22Rv1 (cell line): ENCODE results near the gene LRRC73.

Experiments
- H3K27ac ChIP-seq: fragments of 450-650 bp; 2 replicates; pipeline ENCODE4 v1.5.1; 2017
- CTCF ChIP-seq: fragments of 450-650 bp; IDR thresholded peaks from 2 replicates; pipeline ENCODE4 v1.5.1; 2017; ENCODE audit warnings: mild to moderate bottlenecking
- ZFX ChIP-seq: fragments of 450-650 bp; IDR thresholded peaks from 2 replicates; pipeline ENCODE4 v1.6.1; 2017; ENCODE audit warnings: antibody characterized with exemption, borderline replicate concordance

The LRRC73 gene

GRCh38 chr6:43495409-43495941 is 14.7 kb downstream of the LRRC73 start:
- H3K27ac ChIP-seq = no peak overlapping the region

GRCh38 chr6:43494766-43495165 is 15.4 kb downstream of the LRRC73 start:
- TF ChIP-seq ZFX (no peak), CTCF (no peak)

More at GRCh38 chr6:43495409-43495941, 14.7 kb downstream of the LRRC73 start:
- TF ChIP-seq CTCF (no peak), ZFX (no peak)

GRCh38 chr6:43494321-43494720 is 15.8 kb downstream of the LRRC73 start:
- TF ChIP-seq CTCF (no peak), ZFX (no peak)
- no peak overlapping the region for H3K27ac ChIP-seq

More at GRCh38 chr6:43494766-43495165, 15.4 kb downstream of the LRRC73 start:
- no peak overlapping the region for H3K27ac ChIP-seq

GRCh38 chr6:43493833-43494232 is 16.3 kb downstream of the LRRC73 start:
- TF ChIP-seq CTCF (no peak), ZFX (no peak)
- H3K27ac ChIP-seq = no peak overlapping the region

GRCh38 chr6:43493230-43493629 is 16.9 kb downstream of the LRRC73 start:
- H3K27ac ChIP-seq = no peak overlapping the region
- TF ChIP-seq ZFX = no peak
- no peak for TF ChIP-seq CTCF

- H3K27ac ChIP-seq = no peak overlapping the region
- TF ChIP-seq ZFX (no peak), CTCF (no peak)
Measured at GRCh38 chr6:43492673-43493072, 17.5 kb downstream of the LRRC73 start.

- no peak for TF ChIP-seq CTCF
- no peak for TF ChIP-seq ZFX
- no peak overlapping the region for H3K27ac ChIP-seq
Measured at GRCh38 chr6:43491750-43492661, 18.1 kb downstream of the LRRC73 start.
